AG09319 (cell line): ENCODE data around the gene ITGA11.

Experiments used
- DNase-seq: peaks from one replicate; pipeline ENCODE4 v3.0.0-alpha.2; 2010; ENCODE audit warnings: low read depth; ENCODE audit errors: extremely low read depth
- TF ChIP-seq, protein P1 (sequence below): IDR thresholded peaks from 2 replicates; pipeline ENCODE4 v1.5.1; 2011; ENCODE audit warnings: low read depth, mild to moderate bottlenecking, inconsistent platforms, low read length, moderate library complexity

Gene ITGA11

DNA sequence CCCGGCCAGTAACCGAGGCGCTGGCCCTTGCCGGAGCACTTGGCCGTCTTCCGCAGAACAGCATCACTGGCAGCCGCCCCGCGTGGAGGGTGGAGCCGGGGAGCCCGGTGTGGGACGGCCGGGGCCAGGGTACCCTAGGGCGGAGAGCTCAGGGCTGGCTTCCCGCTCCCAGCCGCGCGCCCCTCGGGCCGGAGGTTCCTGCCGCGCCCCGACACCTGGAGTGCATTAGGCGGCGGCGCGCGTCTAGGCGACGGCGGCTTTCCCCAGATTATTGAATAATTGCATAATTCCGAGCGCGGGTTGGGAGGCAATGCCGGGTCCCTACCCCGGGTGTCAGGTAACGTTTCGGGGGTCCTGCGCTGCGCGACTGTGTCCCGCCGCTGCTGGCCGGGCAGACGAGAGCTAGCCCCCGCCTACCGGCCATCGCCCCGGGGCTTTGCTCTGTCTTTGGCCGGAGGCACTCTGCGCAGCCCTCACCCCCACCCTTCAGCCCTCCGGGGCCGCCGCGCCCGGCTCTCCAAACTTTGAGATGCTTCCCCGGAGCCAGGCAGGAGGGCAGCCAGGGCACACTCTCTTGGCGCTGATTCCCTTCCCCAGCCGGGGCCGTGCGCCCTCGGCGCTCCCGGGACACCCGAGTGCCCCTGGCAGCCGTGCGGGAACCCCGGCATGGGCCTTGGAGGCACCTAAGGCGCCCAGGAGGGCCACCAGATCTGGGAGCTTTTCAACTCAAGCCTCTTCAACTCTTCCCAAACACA is 749 bp downstream of the ITGA11 start:
- DNase-seq: no peak
- TF ChIP-seq, protein P1, sequence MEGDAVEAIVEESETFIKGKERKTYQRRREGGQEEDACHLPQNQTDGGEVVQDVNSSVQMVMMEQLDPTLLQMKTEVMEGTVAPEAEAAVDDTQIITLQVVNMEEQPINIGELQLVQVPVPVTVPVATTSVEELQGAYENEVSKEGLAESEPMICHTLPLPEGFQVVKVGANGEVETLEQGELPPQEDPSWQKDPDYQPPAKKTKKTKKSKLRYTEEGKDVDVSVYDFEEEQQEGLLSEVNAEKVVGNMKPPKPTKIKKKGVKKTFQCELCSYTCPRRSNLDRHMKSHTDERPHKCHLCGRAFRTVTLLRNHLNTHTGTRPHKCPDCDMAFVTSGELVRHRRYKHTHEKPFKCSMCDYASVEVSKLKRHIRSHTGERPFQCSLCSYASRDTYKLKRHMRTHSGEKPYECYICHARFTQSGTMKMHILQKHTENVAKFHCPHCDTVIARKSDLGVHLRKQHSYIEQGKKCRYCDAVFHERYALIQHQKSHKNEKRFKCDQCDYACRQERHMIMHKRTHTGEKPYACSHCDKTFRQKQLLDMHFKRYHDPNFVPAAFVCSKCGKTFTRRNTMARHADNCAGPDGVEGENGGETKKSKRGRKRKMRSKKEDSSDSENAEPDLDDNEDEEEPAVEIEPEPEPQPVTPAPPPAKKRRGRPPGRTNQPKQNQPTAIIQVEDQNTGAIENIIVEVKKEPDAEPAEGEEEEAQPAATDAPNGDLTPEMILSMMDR: peak; percentile 11; the same call in 1 of the 2 replicates

DNA sequence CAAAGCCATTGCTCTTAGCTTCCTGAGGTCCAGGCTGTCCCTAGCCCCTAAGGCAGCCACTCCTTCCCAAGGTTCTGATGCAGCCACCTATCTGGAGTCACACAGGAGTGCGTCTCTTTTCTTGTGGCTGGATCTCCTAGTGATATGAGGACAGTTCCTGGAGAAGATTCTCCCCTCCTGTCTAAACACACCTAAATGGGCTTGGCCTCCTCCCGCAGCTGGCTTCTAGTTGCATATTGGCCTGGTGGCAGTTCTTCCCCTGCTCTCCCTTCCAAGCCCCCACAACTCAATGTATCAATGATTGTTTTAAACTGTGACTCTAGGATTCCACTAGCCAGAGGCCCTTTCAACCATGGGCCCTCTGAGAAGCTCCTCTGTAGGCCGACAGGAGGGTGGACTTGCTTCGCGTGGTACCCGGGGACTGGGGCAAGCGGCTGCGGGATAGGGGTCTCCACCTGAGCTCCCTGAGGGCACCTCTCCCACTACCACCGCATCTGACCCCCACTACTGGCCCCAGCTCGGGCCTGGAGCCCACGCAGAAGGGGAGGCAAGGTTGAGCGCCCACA is 1.4 kb downstream of the ITGA11 start:
- TF ChIP-seq, protein P1: no peak; the same call in 1 of the 2 replicates
- no peak for DNase-seq

GRCh38 chr15:68429691-68430470 is 2.1 kb downstream of the ITGA11 start:
- DNase-seq: no peak
- TF ChIP-seq, protein P1: no peak

GRCh38 chr15:68428431-68428940 is 3.5 kb downstream of the ITGA11 start:
- no peak for DNase-seq
- TF ChIP-seq, protein P1: no peak

DNA sequence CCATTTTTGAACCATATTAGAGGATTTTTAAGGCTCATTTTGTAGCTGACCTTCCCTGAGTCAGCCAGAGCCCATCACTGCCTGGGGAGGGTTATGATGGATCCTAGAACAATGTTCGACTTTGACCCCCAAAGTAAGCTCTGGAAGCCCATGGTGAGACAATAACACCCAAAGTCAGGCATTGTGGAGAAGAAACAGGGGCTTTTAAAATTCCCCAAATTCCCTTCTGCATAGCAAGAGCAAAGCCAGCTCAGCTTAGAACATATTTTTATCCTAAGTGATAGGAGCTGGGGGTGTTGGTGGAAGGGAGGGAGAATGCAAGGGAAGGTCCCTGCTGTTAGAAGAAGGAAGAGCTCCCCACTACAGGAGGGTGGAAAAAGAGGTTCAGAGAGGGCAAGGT is 4.0 kb downstream of the ITGA11 start:
- TF ChIP-seq, protein P1: no peak
- DNase-seq: no peak

DNA sequence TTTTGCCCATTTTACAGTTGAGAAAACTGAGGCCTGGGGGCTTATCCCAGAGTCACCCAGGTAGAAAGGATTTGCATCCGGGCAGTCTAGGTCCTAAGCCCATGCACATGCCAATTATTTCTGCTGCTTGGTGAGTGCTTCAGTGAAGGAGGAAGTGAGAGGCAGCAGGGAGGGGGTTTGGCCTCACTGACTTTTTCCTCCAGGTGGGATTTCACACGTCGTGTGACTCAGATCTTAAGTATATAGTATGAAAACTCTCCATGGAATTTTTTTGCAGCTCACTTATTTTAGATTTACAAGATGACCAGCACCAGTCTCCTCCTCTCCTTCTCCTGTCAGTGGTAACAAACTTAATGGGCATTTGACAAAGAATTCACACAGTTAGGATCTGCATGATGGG is 4.6 kb downstream of the ITGA11 start:
- TF ChIP-seq, protein P1: no peak
- DNase-seq: no peak
